VCaP (cell line): ENCODE results near the gene PLSCR1.

Source experiments
- H3K27ac ChIP-seq: fragments of 450-650 bp; 2 replicates; pipeline ENCODE4 v1.5.1; 2017
- CTCF ChIP-seq: fragments of 450-650 bp; conservative IDR thresholded peaks from 2 replicates; pipeline ENCODE4 v1.5.1; 2017; ENCODE audit warnings: mild to moderate bottlenecking, moderate library complexity

The PLSCR1 gene

GRCh38 chr3:146559388-146559787 is 15.0 kb upstream of the PLSCR1 start:
- TF ChIP-seq CTCF, result no peak

GRCh38 chr3:146558781-146559180 is 14.4 kb upstream of the PLSCR1 start:
- TF ChIP-seq CTCF, result no peak
- no peak overlapping the region for H3K27ac ChIP-seq

More at GRCh38 chr3:146559388-146559787, 15.0 kb upstream of the PLSCR1 start:
- no peak overlapping the region for H3K27ac ChIP-seq

GRCh38 chr3:146557745-146558144 is 13.3 kb upstream of the PLSCR1 start:
- H3K27ac ChIP-seq, result no peak overlapping the region
- no peak for TF ChIP-seq CTCF

GRCh38 chr3:146555311-146555710 is 10.9 kb upstream of the PLSCR1 start:
- TF ChIP-seq CTCF, result no peak

GRCh38 chr3:146554151-146554760 is 9.8 kb upstream of the PLSCR1 start:
- no peak overlapping the region for H3K27ac ChIP-seq
- TF ChIP-seq CTCF, result no peak

More at GRCh38 chr3:146555311-146555710, 10.9 kb upstream of the PLSCR1 start:
- no peak overlapping the region for H3K27ac ChIP-seq

GRCh38 chr3:146550743-146551510 is 6.5 kb upstream of the PLSCR1 start:
- H3K27ac ChIP-seq, result no peak overlapping the region
- no peak for TF ChIP-seq CTCF

- no peak for TF ChIP-seq CTCF
Measured at GRCh38 chr3:146550070-146550615, 5.7 kb upstream of the PLSCR1 start.

More at GRCh38 chr3:146550070-146550615, 5.7 kb upstream of the PLSCR1 start:
- no peak overlapping the region for H3K27ac ChIP-seq
